Esophagus muscularis mucosa (tissue), 3 donors: ENCODE measurements around the gene NBPF26.
"Not testable (repeated sequence)": the region's sequence is repeated elsewhere in the genome, so short reads cannot be mapped to it uniquely, and the experiment has no call there.

Experiments used
- CTCF ChIP-seq, 3 experiments: fragments of 200-600 bp in 2 of 3; fragments of 450-650 bp in 1 of 3; sonication (generic) in 2 of 3; IDR thresholded peaks; one replicate each; pipeline ENCODE4 v1.5.1; 2017 to 2019; ENCODE audit warnings: antibody characterized with exemption in 3 of 3, mild to moderate bottlenecking in 2 of 3, moderate library complexity in 1 of 3
- POLR2A ChIP-seq: fragments of 450-650 bp; IDR thresholded peaks from one replicate; pipeline ENCODE4 v1.6.1; 2017; ENCODE audit warnings: antibody characterized with exemption, moderate library complexity, mild to moderate bottlenecking, low read depth
- POLR2AphosphoS5 ChIP-seq, 2 donors: sonication (generic); formaldehyde crosslinking; IDR thresholded peaks; one replicate each; pipeline ENCODE4 v1.6.1; 2017; ENCODE audit warnings: antibody characterized with exemption in 2 of 2

- TF ChIP-seq CTCF (IDR thresholded peaks at IDR 0.05); POLR2A; POLR2AphosphoS5 (IDR thresholded peaks at IDR 0.05): not testable (repeated sequence)
Measured at GRCh38 chr1:120723358-120723714, 409 bp upstream of the NBPF26 start.
